Measurements from ENCODE around the gene PTBP2. TPM values are rescaled to one million over a fixed set of nuclear protein-coding genes. Genes with fewer than 3 reads are reported as not detected.

Gene PTBP2
- total and polyA plus RNA-seq, 10 of the 15 experiments (the other 5 are each of a cell fraction or from before 2014, with no cell fraction given): 5.8 to 17.5 (median 11.1) TPM

GRCh38 chr1:96708482-96708881 is 13.1 kb upstream of the PTBP2 start:
- ChIA-PET RAD21 (ENCODE audit: unreplicated experiment) (no interaction called here), SMC1A (ENCODE audit: uncharacterized antibody, unreplicated experiment) (no interaction called here), CTCF (no interaction called here), POLR2A (no interaction called here)
- in situ Hi-C loops (cut with MboI): no loop called here
- Histone ChIP-seq H3K79me2 (ENCODE audit: control insufficient read depth, insufficient read depth, low read length) (no peaks in the 10 kb centered on the region), H3K27ac (ENCODE audit: control insufficient read depth, insufficient read depth) (no peak overlapping the region), H2AFZ (ENCODE audit: control insufficient read depth, low read depth, low read length) (no peak overlapping the region), H4K20me1 (ENCODE audit: control insufficient read depth, insufficient read depth) (no peaks in the 10 kb centered on the region), H3K9ac (ENCODE audit: control insufficient read depth, insufficient read depth, low read length) (no peak overlapping the region), H3K4me3 (no peak overlapping the region), H3K27me3 (replicated peaks in 1 of 2; ENCODE audit: control insufficient read depth in 2 of 2, insufficient read depth in 2 of 2, low read length in 1 of 2) (no peaks in the 10 kb centered on the region), H3K9me3 (replicated peaks; ENCODE audit: control insufficient read depth, insufficient read depth, low read length) (no peaks in the 10 kb centered on the region), H3K4me1 (ENCODE audit: control insufficient read depth, insufficient read depth, low read length) (no peaks in the 10 kb centered on the region), H3K4me2 (ENCODE audit: control insufficient read depth, insufficient read depth) (no peak overlapping the region), H3K36me3 (ENCODE audit: control insufficient read depth in 2 of 2, insufficient read depth in 2 of 2, low read length in 1 of 2) (no peaks in the 10 kb centered on the region)
- no peak for DNase-seq (ENCODE audit: low read depth, low spot score)
- no TSS peak for BruUV-seq (replicated peaks)
- no peak for ATAC-seq
- FAIRE-seq: no peak
- WGBS (ENCODE audit: insufficient coverage, insufficient replicate concordance, low lambda C conversion rate, missing lambda C conversion rate): 63% methylated on average over 4 of the region's 4 CpGs
- intact Hi-C loops (cut with micrococcal nuclease; ENCODE audit: unreplicated experiment): no loop called here
- no peak for TF ChIP-seq ATF3 (IDR thresholded peaks at IDR 0.05; ENCODE audit: borderline replicate concordance, extremely low read depth, low read depth, low read length)
- no peak for TF ChIP-seq ZBED1 (IDR thresholded peaks at IDR 0.05; ENCODE audit: borderline replicate concordance)
- TF ChIP-seq PAX8 (IDR thresholded peaks at IDR 0.05): no peak
- no peak for TF ChIP-seq SMC3 (IDR thresholded peaks at IDR 0.05; ENCODE audit: borderline replicate concordance, low read length)
- no peak for TF ChIP-seq ZBTB40 (IDR thresholded peaks at IDR 0.05; ENCODE audit: borderline replicate concordance)
- TF ChIP-seq ZNF207 (IDR thresholded peaks at IDR 0.05; ENCODE audit: borderline replicate concordance): no peak
- no peak for TF ChIP-seq CUX1 (IDR thresholded peaks at IDR 0.05; ENCODE audit: insufficient replicate concordance, low read depth, low read length)
- TF ChIP-seq RFX5 (IDR thresholded peaks at IDR 0.05; ENCODE audit: low read depth, low read length): no peak
- no peak for TF ChIP-seq LARP7 (IDR thresholded peaks at IDR 0.05)
- TF ChIP-seq CREM (IDR thresholded peaks at IDR 0.05; ENCODE audit: low read depth): no peak
- no peak for TF ChIP-seq RBBP5 (conservative IDR thresholded peaks at IDR 0.05)
- no peak for TF ChIP-seq HDAC2 (IDR thresholded peaks at IDR 0.05)
- no peak for TF ChIP-seq MYC (IDR thresholded peaks at IDR 0.05; ENCODE audit: insufficient read depth, insufficient read length, insufficient replicate concordance, low read length, severe bottlenecking)
- no peak for TF ChIP-seq IKZF2 (IDR thresholded peaks at IDR 0.05)
- no peak for TF ChIP-seq PBX3 (IDR thresholded peaks at IDR 0.05; ENCODE audit: insufficient replicate concordance, low read depth, low read length)
- TF ChIP-seq RCOR1 (conservative IDR thresholded peaks at IDR 0.05; ENCODE audit: low read depth, low read length): no peak
